Smooth muscle cell (in vitro differentiated cells): ENCODE results near the gene FAM124A. TPM values are rescaled to one million over a fixed set of nuclear protein-coding genes. Genes with fewer than 3 reads are reported as not detected.

Experiments used
- DNase-seq: peaks from one replicate; lab custom pipeline; 2025; ENCODE audit not compliant: unreplicated experiment; lab: John Stamatoyannopoulos, UW
- H2AFZ ChIP-seq: fragments of 200-600 bp; sonication (generic); 2 replicates; pipeline ENCODE4 v1.6.0; 2016; ENCODE audit warnings: antibody characterized with exemption, low read depth, mild to moderate bottlenecking
- H3F3A ChIP-seq: fragments of 200-600 bp; sonication (generic); 2 replicates; pipeline ENCODE4 v1.6.0; 2017; ENCODE audit warnings: antibody characterized with exemption, low read depth
- H3K27ac ChIP-seq: fragments of 200-600 bp; sonication (generic); 2 replicates; pipeline ENCODE4 v1.5.1; 2016; ENCODE audit warnings: low read depth, mild to moderate bottlenecking
- H3K27me3 ChIP-seq: fragments of 200-600 bp; sonication (generic); 2 replicates; pipeline ENCODE4 v1.6.1; 2016; ENCODE audit warnings: low read depth, mild to moderate bottlenecking
- H3K36me3 ChIP-seq: fragments of 200-600 bp; sonication (generic); 2 replicates; pipeline ENCODE4 v1.5.1; 2016; ENCODE audit warnings: low read depth
- H3K4me1 ChIP-seq: fragments of 200-600 bp; sonication (generic); 2 replicates; pipeline ENCODE4 v1.5.1; 2016; ENCODE audit warnings: low read depth
- H3K4me2 ChIP-seq: fragments of 200-600 bp; sonication (generic); 2 replicates; pipeline ENCODE4 v1.6.0; 2016; ENCODE audit warnings: mild to moderate bottlenecking
- H3K4me3 ChIP-seq: fragments of 200-600 bp; sonication (generic); 2 replicates; pipeline ENCODE4 v1.5.1; 2016; ENCODE audit warnings: mild to moderate bottlenecking
- H3K79me2 ChIP-seq: fragments of 200-600 bp; sonication (generic); 2 replicates; pipeline ENCODE4 v1.6.0; 2016; ENCODE audit warnings: low read depth, mild to moderate bottlenecking
- H3K9ac ChIP-seq: fragments of 200-600 bp; sonication (generic); 2 replicates; pipeline ENCODE4 v1.6.0; 2016; ENCODE audit warnings: low read depth
- H3K9me3 ChIP-seq: fragments of 200-600 bp; sonication (generic); replicated peaks from 2 replicates; pipeline ENCODE4 v1.5.1; 2016; ENCODE audit warnings: low read depth
- H4K20me1 ChIP-seq: fragments of 200-600 bp; sonication (generic); 2 replicates; pipeline ENCODE4 v1.6.0; 2016; ENCODE audit warnings: low read depth
- CTCF ChIP-seq: fragments of 200-600 bp; sonication (generic); IDR thresholded peaks from 2 replicates; pipeline ENCODE4 v1.5.1; 2017; ENCODE audit warnings: borderline replicate concordance, mild to moderate bottlenecking, antibody characterized with exemption; ENCODE audit not compliant: insufficient read depth, poor library complexity, severe bottlenecking
- WGBS: methylation state at CpG from one replicate; pipeline ENCODE4 v1.1.7; 2016; ENCODE audit warnings: low lambda C conversion rate; 5-methylcytosine and 5-hydroxymethylcytosine counted together
- polyA plus RNA-seq: library from polyadenylated mRNA; unstranded; fragments of >200 nt; fragmentation: Nextera tagmentation; extraction: Ambion mirVana; gene quantifications from 2 replicates; pipeline ENCODE4 v1.2.1, GENCODE V29; 2016
- total RNA-seq: library from RNA; depleted of rRNA; stranded (reverse); fragments of >200 nt; gene quantifications from 2 replicates; pipeline ENCODE4 v1.2.3, GENCODE V29; 2014

FAM124A gene
- total and polyA plus RNA-seq, 2 experiments from 2014 or later = 0.06 TPM; not detected in 1

DNA sequence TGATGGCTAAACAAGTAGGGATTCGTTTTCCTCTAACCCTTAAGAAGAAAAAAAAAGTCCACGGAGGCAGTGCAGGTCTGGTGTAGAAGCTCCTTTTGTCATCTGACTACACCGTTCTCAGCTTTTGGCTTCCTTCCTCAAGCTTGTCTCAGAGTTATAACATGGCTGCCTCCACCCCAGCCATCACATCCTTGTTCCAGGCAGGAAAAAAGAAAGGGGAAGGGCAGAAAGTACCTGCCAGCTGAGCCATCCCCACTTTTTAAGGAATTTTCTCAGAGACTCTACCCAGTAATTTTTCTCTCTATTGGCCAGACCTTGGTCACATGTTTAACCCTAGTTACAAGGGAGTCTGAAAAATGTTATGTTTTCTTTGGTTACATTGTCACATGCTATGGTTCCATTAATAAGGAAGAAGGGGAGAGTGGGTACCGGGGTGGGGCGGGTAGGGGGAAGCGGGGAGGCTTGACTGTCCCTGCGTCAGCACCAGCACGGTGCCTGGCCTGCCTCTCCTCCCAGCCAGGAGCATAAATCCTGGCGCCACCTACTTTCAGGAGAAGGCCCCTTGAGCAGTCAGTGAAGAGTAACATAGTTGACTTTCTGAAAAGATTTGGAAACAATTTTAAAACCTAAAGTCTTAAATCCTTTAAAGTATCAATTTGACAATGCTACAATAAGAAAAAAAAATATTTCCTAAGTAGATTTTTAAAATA is 11.1 kb downstream of the FAM124A start:
- H3K4me1 ChIP-seq = peaks cover 16% of the 10 kb centered on the region
- H3K27ac ChIP-seq = no peak overlapping the region
- TF ChIP-seq CTCF = no peak
- DNase-seq = no peak
- no peak overlapping the region for H3K4me3 ChIP-seq
- no peak overlapping the region for H3K4me2 ChIP-seq
- H3K36me3 ChIP-seq = no peaks in the 10 kb centered on the region
- H3F3A ChIP-seq = no peaks in the 10 kb centered on the region
- no peaks in the 10 kb centered on the region for H3K9me3 ChIP-seq
- no peaks in the 10 kb centered on the region for H3K79me2 ChIP-seq
- H3K9ac ChIP-seq = no peak overlapping the region
- WGBS = 89% methylated on average over 9 of the region's 9 CpGs
- peaks cover 9% of the 10 kb centered on the region for H3K27me3 ChIP-seq
- H4K20me1 ChIP-seq = no peaks in the 10 kb centered on the region
- no peak overlapping the region for H2AFZ ChIP-seq

DNA sequence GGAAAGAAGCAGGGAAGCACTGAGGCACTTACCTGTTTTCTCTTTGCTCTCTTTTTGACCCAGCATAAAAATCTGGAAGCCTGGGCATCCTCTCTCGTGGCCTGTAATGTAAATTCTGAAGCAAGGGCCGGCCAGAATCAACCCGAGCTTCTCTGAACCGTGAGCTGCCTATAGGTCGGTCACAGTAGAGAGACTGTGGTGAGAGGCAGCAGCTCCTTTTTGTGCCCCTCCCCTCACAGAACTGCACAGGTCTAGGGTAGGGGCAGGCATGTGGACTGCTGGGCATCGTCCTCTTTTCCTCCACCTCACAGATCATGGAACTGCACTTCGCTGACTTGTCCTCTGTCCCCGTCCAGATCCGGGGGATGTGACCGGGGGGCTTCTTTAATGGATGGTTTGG is 12.5 kb downstream of the FAM124A start:
- no peaks in the 10 kb centered on the region for H3K9me3 ChIP-seq
- no peak overlapping the region for H2AFZ ChIP-seq
- no peak for DNase-seq
- H3K27me3 ChIP-seq = peaks cover 9% of the 10 kb centered on the region
- H3K4me3 ChIP-seq = no peak overlapping the region
- no peak for TF ChIP-seq CTCF
- H3K27ac ChIP-seq = no peak overlapping the region
- no peaks in the 10 kb centered on the region for H3F3A ChIP-seq
- H3K79me2 ChIP-seq = no peaks in the 10 kb centered on the region
- no peak overlapping the region for H3K4me2 ChIP-seq
- peaks cover 12% of the 10 kb centered on the region for H3K4me1 ChIP-seq
- H3K9ac ChIP-seq = no peak overlapping the region
- no peaks in the 10 kb centered on the region for H3K36me3 ChIP-seq
- 89% methylated on average over 10 of the region's 10 CpGs for WGBS
- H4K20me1 ChIP-seq = no peaks in the 10 kb centered on the region

- Histone ChIP-seq H3K27ac (no peak overlapping the region), H3K9ac (no peak overlapping the region), H3K4me3 (no peak overlapping the region), H3K79me2 (no peaks in the 10 kb centered on the region), H3K4me1 (peaks cover 7% of the 10 kb centered on the region), H4K20me1 (no peaks in the 10 kb centered on the region), H3K27me3 (peaks cover 9% of the 10 kb centered on the region), H3K36me3 (no peaks in the 10 kb centered on the region), H3K9me3 (no peaks in the 10 kb centered on the region), H2AFZ (no peak overlapping the region), H3K4me2 (no peak overlapping the region), H3F3A (no peaks in the 10 kb centered on the region)
- no peak for DNase-seq
- WGBS = 96% methylated on average over 2 of the region's 2 CpGs
- TF ChIP-seq CTCF = no peak
Measured at GRCh38 chr13:51235186-51235585, 13.0 kb downstream of the FAM124A start.
